ENCODE data around the gene TREML1.
A peak's percentile ranks its signal among the peaks of the same experiment; 100 is the strongest.

The TREML1 gene

DNA sequence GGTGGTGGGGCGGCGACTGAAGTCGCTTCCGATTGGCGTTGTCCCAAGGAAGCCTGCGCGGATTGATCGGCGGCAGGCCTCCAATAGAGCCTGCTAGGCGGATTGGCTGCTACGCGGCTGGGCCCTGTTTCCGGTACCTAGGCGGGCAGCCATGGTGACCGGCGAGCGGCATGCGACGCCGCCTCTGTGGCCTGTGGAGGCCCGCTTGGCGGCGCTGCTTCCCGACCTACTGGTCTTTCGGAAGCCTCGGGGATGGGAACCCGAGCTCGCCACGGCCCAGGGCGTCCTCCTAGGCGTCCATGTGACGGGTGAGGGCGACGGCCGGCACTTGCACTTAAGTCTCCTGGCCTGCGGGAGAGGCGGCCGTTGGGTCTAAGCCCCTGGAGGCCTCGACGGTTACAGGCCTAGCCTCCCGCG, 53.3 kb downstream of the TREML1 start:
- Histone ChIP-seq H3K27me3 (ENCODE audit: insufficient read depth, poor library complexity, severe bottlenecking) (no peaks in the 10 kb centered on the region), H3K36me3 (ENCODE audit: low read depth) (peaks cover 44% of the 10 kb centered on the region), H3K9me3 (ENCODE audit: severe bottlenecking) (no peaks in the 10 kb centered on the region), H3K27ac (ENCODE audit: poor library complexity, severe bottlenecking) (no peak overlapping the region), H3K4me1 (ENCODE audit: insufficient read depth, poor library complexity, severe bottlenecking) (peaks cover 4% of the 10 kb centered on the region), H3K4me3 (ENCODE audit: severe bottlenecking) (no peak overlapping the region)
- peak; percentile 39 for DNase-seq (ENCODE audit: low spot score)
- TF ChIP-seq, protein P1, sequence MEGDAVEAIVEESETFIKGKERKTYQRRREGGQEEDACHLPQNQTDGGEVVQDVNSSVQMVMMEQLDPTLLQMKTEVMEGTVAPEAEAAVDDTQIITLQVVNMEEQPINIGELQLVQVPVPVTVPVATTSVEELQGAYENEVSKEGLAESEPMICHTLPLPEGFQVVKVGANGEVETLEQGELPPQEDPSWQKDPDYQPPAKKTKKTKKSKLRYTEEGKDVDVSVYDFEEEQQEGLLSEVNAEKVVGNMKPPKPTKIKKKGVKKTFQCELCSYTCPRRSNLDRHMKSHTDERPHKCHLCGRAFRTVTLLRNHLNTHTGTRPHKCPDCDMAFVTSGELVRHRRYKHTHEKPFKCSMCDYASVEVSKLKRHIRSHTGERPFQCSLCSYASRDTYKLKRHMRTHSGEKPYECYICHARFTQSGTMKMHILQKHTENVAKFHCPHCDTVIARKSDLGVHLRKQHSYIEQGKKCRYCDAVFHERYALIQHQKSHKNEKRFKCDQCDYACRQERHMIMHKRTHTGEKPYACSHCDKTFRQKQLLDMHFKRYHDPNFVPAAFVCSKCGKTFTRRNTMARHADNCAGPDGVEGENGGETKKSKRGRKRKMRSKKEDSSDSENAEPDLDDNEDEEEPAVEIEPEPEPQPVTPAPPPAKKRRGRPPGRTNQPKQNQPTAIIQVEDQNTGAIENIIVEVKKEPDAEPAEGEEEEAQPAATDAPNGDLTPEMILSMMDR (IDR thresholded peaks at IDR 0.05; ENCODE audit: poor library complexity, severe bottlenecking) = no peak
- ATAC-seq (ENCODE audit: low read depth) = no peak
